Skin of body (tissue), 2 donors: ENCODE measurements around the gene NCMAP. TPM values are rescaled to one million over a fixed set of nuclear protein-coding genes. Genes with fewer than 3 reads are reported as not detected.

Experiments used
- DNase-seq: peaks from one replicate; lab custom pipeline; 2025; lab: John Stamatoyannopoulos, UW
- total RNA-seq: library from RNA; depleted of rRNA; stranded (reverse); fragments of >200 nt; gene quantifications from one replicate; pipeline ENCODE4 v1.2.3, GENCODE V29; 2014

The NCMAP gene
- total RNA-seq, 1 donor from 2014 or later, result 0.49 TPM

DNA sequence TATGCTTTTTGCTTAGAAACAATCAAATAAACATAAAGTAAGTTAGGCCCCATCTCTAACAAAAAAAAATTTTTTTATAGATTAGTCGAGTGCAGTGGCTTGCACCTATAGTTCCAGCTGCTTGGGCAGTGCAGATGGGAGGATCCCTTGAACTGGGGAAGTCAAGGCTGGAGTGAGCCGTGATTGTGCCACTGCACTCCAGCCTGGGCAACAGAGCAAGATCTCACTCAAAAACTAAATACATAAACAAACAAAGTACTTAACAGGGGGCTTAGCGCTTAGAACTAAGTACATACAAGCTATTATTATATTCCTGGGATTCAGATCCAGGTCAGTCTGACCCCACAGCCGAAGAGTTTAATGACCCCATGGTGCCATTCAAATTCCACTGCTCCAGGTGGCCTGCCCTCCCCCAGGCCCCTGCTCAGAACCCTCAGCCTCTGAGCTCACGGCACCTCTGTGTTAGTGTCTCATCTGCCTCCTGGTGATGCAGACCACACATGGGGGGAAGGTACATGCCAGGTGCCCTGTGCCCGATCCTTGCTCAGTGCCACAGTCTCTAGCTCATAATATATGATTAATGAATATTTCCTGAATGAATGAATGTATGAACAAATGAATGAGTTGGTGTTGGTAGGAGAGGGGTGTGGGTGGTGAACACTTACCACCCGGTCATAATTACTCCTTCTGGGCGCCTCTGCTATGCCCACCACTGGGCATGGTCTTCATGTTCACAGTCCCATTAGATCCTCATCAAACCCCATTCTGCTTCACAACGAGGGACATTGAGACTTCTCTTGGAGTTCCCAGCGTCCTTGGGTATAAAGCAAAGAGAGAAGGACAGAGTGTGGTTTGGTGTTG is 14.6 kb downstream of the NCMAP start:
- no peak for DNase-seq

DNA sequence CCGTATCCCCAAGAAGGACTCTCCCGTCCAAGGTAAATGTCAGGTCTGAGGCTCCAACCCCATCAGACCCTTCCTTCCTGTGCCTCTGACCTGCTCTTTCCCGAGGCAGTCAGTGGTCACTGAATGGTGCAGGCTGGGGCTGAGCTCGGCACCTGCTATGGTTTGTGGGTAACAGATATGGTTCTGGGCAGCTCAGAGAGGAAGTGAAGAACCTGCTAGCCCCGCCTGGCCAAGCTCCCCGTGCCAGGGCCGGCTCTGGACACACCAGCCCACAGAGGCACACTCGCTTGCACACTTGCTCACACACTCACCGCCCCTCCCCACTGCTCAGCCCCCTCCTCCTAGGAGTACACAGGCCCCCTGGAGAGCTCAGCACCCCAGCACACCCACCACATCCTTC is 16.4 kb downstream of the NCMAP start:
- no peak for DNase-seq

DNA sequence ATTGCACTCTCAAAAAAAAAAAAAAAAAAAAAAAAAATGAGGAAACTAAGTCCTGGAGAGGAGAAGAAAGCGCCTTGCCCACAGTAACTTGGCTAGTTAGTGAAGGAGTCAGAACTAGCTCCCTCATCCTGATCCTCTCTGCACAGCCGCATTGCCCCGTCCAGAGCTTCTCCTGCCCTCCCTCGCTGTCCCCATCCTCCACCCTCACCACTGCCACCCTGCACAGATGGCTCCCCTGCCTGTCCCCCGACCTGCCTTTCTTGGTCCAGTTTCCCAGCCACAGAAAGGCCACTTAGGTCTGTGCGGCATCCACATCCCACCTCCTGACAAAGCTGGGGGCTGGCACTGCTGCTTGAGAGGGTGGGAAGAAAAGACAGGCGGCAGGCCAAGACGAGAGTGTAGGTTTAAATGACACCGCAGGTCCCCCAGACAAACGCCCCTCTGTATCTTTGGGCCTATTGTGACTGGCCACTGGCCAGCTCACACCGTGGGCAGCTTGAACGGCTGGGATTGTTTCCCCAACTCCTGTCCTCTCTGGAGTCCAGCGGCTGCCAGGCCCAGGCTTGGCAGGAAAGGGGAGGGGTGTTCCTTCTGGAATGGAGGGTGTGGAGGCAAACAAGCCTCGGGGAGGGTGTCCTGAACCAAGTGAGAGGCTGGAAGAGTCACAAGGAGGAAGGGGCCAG is 20.2 kb downstream of the NCMAP start:
- no peak for DNase-seq

DNA sequence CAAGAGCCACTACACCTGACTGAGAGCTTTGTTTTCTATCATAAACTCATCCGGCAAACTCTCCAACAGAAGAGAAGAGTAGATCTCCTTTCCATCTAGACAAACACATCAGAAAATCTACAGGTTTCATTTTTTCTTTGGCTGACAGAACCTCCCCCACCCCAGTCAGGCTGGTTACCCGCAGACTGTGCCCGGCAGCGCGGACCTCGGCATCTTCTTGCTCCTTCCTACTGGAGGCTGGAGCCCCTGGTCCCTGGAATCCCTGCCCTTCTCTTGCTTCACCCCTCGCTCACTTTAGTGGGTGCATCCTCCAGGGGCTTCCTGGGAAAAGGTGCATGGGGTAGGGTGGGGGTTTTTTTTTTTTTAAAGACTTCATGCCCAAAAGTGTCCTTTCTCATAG is 23.0 kb downstream of the NCMAP start:
- no peak for DNase-seq

DNA sequence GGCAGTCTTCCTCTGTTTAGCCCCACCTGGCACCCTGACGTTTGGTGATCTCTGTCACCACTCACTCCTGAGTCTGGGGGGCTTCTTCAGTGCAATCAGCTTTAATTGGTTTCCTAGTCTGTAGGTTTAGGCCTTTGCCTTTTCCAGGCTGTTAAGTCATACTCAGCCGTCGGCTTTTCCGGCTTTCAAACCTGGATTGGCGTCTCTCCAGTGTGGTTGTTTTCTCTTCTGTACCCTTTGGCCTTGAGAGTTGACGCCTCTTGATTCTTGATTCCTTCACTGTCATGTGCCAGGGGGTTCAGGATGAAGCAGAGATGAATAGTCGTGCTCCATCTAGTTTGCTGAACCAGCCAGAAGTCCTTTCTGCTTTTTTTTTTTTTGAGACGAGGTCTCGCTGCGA is 24.9 kb downstream of the NCMAP start:
- no peak for DNase-seq

DNA sequence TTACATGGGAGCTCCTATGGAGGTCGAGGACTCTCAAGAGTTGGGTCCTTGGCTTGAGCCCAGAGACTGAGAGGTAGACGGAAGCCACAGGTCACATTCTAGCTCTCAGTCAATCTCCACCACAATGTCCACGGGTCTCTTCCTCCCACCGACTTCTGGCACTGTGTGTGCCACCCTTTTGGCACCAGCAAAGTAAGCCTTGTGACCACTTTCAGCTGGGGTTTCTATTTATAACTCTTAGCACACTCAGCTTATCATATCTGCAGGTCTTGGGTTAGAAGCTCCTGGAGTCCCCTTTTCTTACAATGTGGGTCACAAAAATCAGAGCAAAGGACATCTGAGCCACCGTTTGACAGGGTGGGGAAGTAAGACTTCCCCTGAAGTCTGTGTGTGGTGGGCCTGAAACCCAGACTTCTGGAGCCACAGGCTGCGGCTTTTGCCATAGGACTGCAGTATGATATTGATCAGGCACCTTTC is 28.3 kb downstream of the NCMAP start:
- no peak for DNase-seq

DNA sequence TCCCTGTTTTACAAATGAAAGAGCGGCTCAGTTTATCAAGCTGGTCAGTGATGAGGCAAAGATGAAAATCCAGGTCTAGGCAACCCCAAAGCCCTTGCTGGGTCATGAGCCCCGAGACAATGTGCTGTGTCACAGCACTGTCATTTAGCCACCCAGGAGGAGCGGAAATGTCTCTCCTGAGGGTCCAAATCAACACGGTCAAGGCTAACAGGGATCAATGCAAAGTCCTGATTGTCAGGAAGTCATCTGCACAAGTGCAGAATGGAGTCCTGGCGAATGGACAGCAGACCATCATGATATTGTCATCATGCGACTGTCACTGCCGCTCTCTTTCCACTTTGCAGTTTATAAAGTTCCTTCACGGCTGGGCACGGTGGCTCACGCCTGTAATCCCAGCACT is 30.2 kb downstream of the NCMAP start:
- DNase-seq, result no peak

DNA sequence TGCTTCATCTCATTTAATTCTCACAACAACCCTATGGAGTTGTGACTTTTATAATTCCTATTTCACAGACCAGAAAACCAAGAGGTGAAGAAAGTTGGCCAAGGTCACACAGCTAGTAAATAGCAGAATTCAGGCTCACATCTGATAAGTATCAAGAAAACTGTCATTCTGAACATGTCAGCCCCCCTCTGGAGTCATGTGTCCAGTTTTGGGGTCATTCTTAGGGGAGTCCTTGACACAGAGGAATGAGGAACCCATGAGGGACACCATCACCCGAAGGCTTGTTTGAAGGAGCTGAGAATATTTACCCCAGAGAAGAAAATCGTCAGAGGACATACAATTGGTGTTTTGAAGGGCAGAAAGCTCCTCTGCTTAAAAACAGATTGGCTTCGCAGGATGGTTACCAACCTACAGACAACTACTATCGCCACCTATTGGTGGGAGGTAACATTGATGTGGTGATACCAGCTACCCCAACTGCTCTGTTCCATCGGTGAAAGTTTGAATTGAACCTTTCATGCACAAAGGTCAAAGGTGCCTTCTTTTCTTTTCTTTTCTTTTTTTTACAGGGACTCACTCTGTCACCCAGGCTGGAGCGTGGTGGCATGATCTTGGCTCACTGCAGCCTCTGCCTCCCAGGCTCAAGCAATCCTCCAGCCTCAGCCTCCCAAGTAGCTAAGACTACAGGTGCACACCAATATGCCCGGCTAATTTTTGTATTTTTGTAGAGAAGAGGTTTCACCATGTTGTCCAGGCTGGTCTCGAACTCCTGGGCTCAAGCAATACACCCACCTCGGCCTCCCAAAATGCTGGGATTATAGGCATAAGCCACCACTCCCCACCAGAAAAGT is 31.3 kb downstream of the NCMAP start:
- DNase-seq, result no peak

DNA sequence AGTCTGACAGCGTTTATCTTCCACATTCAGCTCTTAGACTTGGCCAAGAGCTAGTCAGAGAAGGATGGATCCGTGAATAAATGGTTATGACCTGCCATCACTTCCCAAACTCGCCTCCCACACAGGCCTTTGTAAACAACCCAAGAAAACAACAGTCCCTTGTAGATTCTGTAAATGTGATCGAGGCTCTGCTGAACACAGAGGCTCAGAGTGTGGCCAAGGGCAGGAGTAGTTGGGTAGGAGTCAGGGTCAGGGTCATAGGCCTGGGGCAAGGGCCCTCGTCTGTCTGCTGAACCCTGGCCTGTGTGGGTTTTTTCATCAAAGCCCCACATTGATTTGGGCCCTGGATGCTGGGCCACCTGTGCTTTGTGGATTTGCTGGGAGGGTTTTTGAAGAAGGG is 32.7 kb downstream of the NCMAP start:
- no peak for DNase-seq

DNA sequence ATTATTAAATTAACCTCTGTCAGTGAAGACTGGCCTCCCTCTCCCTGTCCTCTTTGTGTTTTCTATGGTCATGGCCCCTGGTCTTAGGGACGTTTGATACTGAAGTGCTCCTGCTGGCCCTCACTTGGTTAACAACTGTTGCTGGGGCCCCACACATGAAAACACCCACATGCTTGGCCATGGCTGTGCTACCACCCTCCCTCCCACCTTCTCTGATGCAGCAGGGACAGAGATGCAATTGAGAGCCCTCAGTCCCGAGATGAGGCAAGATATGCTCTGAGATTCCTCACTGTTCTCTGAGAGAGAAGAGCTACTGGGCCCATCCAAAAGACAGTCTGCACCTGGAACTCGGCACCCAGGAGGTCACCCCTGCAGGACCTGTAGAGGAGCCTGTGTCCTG is 33.3 kb downstream of the NCMAP start:
- no peak for DNase-seq

DNA sequence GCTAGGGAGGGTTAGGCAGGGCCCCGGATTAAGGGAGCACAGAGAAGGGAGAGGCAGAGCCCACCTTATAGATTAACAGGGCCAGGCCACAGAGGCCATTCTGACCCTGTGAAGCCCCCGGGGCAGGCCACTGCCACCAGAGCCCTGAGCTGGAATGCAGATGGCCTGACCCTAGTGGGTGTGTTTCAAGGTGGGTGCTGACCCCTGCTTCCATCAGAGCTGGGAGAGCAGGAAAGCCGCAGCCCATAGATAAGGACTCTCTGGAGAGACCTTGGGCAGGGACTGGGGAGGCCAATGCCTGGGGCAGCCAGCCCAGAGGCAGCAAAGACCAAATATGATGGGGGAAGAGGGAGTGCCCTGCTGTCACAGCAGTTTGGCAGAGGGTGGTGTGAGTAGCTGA is 35.9 kb downstream of the NCMAP start:
- no peak for DNase-seq

DNA sequence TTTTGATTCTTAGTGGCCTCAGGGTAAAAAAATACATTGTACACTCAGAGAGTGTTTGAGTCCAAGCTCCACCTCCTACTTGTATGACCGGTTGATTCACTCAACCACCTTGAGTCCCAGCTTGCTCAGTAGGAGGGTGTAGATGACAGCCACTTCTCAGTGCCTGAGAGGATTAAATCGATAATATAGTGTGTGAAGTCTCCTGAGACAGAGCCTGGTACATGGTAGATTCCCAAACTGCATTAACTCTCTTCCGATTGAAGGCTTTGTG is 38.4 kb downstream of the NCMAP start:
- no peak for DNase-seq

DNA sequence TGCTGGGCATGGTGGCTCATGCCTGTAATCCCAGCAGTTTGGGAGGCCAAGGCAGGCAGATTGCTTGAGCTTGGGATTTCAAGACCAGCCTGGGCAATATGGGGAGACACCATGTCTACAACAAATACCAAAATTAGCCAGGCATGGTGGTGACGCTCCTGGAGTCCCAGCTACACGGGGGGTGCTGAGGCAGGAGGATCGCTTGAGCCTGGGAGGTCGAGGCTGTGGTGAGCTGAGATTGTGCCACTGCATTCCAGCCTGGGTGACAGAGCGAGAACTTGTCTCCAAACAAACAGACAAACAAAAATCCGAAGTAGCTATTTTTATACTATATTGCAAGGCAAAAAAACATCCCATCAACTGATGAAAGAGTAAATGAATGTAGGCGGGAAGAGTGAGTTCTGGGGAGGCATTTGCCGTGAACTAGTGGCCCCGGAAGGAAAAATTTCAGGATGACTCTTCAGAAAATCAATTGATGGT is 40.6 kb downstream of the NCMAP start:
- no peak for DNase-seq

DNA sequence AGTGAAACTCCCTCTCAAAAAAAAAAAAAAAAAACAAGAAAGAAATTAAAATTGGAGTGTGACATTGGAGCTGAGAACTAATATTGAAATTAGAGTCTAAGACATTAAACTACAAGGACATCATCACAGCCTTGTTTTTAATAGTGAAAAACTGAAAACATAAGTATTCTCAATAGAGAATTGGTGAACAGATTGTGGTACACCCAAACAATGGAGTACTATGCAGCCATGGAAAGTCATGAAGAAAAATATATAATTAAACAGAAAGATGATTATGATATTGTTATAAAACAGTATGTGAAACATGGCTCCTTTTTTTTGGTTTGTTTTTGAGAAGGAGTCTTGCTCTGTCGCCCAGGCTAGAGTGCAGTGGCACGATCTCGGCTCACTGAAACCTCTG is 43.4 kb downstream of the NCMAP start:
- DNase-seq, result no peak

DNA sequence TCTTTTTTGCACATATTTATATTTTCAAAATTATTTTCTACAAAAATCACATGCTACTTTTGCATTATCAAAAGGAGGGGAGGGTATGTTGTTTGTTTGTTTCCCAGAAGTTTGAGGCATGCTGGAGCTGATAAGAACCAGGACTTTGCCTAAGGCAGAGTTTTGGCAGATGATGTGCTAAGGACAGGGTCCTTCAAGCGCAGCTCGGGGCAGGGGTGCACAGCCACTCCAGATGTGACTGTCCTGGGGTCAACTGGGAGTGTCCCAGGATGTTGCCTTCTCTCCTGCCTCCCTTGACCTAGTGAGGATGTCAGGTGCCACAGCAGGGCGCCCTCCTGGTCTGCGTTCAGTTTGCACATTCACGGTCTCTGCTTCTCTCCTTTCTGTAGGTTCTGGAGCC is 44.7 kb downstream of the NCMAP start:
- DNase-seq, result no peak

DNA sequence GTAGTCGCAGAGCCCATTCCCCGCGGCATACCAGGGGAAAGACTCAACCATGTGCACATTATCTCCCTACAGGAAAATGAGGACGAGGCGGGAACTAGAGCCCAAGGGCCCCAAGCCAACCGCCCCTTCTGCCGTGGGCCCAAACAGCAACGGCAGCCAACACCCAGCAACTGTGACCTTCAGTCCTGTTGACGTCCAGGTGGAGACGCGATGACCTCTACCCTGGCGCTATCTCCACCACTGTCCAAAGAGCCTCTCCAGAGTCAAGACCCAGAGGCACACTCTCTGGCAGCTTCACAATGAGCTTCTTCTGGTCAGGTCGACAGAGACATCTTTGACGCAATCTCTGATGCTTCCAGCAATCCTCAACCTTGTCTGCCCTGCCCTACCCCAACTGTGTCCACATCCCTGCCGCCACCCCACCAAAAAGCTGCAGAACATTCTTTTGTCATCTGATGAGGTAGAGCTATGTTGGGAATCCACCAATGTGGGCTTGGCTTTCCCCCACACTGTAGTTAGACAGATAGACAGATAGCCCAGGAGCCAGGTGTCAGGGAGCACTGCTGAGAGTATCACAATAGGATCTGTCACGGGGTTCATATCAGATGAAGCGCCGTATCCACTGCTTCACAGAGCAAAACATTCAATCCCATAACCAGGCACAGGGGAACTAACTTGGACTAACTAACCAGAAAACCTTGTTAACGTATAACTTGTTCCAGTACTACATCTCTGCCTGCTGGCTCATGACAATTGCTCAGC is 49.8 kb downstream of the NCMAP start:
- DNase-seq, result no peak

DNA sequence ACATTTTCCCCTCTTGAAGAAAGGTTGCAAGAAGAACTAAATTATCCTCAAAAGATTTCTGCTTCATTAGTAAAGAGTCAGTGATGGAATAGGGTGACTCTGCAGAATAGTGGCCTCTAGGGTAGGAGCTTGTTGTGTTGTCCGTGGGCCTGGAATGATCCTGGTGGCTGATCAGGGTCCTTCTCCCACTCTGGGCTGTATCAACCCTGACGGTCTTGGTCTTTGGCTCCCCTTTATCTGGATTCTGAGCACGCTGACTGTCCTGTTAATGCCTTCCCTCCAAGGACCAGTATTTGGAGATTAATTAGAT is 50.4 kb downstream of the NCMAP start:
- no peak for DNase-seq

DNA sequence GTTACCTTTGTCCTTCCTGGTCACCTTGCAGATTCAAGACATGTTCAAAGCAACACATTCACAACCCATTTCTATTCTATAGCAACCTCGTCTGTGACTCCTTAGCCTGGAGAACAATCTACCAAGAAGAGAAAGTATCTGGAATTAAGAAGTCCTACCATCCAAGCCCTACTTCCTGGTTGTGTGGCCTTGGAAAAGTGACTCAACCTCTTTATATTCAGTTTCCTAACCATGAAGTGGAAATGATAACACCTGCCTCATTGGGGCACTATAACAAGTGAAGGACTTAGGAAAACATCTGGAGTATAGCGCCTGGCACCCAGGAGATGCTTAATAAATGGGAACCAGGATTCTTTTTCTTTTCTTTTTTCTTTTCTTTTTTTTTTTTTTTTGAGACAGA is 50.7 kb downstream of the NCMAP start:
- no peak for DNase-seq

DNA sequence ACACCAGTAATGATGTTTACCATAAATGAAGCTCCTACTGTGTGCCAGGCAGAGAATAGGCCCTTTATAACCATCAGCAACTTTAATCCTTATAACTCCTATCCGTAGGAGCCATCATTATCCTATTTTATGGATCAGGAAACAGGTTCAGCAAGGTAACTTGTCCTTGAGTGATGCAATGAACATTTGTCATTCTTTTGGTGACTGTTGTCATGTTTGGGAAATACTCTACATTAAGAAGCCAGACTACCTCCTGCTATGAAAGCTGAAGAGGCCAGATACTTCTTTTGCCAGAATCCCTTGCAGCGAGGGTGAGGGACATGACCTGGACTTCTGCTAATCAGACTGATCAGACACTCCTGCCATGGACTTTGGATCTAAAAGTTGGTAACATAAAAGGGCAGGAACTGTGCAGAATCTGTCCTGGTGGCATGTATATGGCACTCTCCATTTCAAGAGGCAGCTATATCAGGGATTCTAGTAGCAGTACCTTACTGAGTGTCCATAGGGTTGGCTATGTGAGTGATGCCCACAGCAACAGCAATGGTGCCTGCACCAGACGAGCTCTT is 54.1 kb downstream of the NCMAP start:
- no peak for DNase-seq

DNA sequence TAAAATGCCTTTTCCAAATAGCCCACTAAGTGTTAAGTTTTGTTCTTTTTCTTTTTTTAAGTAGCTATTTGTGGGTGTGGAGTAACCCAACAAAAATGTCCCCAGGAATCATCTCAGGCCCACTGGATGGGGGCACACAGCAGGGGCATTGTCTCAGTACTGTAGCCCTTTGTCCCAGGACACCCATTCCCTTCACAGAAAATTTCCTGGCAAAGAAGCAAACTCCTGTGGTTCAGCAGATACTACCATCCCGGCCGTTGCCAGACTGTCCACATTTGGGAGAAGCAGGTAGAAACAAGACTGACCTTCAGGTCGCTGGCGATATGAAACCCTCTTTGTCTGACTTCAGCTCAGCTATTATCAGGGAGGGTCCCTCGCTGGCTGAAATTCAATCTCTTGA is 63.5 kb downstream of the NCMAP start:
- no peak for DNase-seq

DNA sequence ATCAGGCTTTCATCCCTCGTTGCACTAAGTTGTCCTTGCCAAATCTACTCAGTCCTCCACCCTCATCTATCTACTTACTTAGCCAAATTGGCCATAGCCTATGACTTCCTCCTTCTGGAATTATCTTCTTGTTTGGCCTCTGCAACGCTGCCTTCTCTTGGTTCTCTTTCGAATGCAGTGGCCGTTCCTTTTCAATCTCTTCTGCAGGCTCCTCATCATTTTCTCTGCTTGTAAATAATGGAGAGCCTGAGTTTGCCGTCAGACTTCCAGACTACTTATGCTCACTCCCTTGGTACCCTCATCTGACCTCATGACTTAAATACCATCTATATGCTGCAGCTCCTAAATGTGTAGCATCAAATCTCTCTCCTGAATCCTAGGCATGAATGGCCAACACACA is 64.8 kb downstream of the NCMAP start:
- no peak for DNase-seq
